HG03045 (cell line): Measurements from ENCODE around the gene RERE.

Source experiments
- ATAC-seq: cut with Tn5 transposase; IDR thresholded peaks from one replicate; pipeline ENCODE4 v1.9.1; 2021; ENCODE audit warnings: mild to moderate bottlenecking, moderate library complexity; ENCODE audit not compliant: unreplicated experiment

The RERE gene

DNA sequence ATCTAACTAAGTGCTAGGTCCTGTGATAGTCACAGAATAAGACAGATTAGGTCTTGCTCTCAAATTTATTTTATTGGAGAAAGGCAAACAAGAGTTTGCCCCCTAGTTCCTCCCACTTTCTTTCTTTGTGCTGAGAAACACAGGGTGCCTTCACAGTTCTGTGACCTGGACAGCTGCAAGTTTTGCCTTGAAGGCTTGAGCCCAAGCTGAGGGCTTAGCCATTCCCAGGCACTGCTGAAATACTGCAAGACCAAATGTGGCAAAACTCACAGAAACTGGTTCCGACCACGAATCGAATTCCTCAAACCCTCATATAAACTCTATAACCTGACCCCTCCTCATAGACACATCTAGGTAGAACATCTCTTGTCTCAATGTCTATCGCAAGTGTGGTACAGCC lies 227.9 kb downstream of the RERE start:
- ATAC-seq: no peak

DNA sequence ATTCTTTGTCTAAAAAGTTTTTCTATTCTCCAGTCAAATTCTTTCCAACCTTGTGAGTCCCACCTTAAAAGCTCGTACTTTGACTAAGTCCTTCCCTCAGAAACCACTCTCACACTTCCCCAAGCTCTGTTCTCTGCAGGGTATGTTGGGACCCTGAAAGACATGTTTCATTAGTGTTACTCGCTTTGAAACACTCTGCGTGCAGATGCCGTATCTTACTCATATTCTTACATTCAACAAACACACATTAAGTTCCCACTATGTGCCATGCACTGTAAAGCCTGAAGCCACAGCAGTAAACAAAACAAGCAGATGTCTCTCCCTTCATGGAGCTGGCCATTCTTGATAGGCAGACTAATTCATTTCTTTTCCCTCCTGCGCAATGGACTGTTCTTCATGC lies 229.7 kb downstream of the RERE start:
- no peak for ATAC-seq

GRCh38 chr1:8586438-8586837 lies 231.0 kb downstream of the RERE start:
- no peak for ATAC-seq

GRCh38 chr1:8584316-8584715 lies 233.1 kb downstream of the RERE start:
- no peak for ATAC-seq

DNA sequence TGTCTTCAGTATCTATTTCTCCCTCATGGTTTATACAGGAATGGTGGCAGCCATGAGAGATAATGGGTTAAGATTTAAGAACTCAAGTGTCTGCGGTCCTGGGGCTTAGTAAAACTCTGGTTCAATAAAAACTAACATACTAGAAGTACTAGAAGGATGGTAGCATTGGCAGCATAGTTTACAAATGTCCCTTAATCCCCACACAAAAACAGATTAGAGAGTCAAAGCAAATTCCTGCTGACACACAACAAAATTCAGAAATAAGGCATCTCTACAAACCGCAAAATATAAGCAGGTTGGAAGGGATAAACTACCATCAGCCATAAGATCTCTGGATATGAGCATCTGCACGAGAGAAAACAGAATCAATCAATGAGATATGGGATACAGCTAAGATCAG lies 234.4 kb downstream of the RERE start:
- no peak for ATAC-seq

DNA sequence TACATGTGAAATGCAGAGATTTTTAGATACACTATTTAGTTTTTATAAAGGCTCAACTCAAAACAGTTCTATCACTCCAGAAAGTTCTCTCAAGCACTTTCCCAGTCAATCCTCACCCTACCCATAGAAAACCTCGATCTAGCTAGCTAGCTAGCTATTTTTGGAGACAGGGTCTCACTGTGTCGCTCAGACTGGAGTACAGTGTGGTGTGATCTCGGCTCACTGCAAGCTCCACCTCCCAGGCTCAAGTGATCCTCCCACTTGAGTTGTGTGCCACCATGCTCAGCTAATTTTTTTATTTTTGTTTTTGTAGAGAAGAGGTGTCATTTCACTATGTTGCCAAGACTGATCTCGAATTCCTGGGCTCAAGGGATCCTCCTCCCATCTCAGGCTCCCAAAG lies 236.9 kb downstream of the RERE start:
- no peak for ATAC-seq

DNA sequence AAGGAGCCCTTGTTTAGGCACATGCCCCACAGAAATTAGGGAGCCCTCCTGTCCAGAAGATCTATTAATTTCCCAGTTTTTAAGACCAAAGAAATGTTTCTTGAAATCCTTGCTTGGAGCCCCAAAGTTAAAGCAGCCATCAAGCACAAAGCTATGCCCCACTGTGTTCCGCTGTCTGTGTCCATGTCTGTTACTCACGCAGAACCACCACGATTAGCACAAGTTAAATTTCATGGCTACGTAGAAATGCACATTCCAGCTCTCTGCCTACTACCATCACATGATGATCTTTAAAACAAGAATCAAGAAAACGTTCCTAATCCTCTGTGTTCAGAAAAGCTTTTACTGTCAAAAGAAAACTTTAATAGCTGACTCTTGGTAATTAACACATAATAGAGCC lies 238.5 kb downstream of the RERE start:
- no peak for ATAC-seq

GRCh38 chr1:8578132-8578877 lies 239.1 kb downstream of the RERE start:
- ATAC-seq: no peak

GRCh38 chr1:8574985-8575384 lies 242.5 kb downstream of the RERE start:
- ATAC-seq: no peak

GRCh38 chr1:8572106-8572505 lies 245.3 kb downstream of the RERE start:
- no peak for ATAC-seq

GRCh38 chr1:8571200-8571984 lies 246.0 kb downstream of the RERE start:
- no peak for ATAC-seq

- ATAC-seq: no peak
Observed at GRCh38 chr1:8570465-8570864, 247.0 kb downstream of the RERE start.

GRCh38 chr1:8569242-8569641 lies 248.2 kb downstream of the RERE start:
- no peak for ATAC-seq

DNA sequence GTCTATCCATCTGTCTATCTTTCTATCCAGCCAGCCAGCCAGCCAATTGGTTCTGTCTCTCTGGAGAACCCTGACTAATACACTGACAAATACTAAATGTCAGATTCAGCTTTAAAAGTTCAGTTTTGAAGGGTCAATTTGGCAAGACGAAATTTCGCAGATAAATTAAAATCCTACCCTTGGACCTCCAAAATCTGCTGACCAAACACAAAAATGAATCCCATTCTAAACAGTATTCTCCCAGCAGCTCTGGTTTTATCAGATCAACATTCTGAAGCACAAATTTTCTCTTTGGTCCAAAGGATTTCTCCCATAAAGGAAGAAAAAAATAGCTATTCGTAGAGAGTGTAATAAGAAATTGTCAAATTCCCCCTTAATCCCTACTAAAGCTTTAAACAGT lies 248.6 kb downstream of the RERE start:
- no peak for ATAC-seq

DNA sequence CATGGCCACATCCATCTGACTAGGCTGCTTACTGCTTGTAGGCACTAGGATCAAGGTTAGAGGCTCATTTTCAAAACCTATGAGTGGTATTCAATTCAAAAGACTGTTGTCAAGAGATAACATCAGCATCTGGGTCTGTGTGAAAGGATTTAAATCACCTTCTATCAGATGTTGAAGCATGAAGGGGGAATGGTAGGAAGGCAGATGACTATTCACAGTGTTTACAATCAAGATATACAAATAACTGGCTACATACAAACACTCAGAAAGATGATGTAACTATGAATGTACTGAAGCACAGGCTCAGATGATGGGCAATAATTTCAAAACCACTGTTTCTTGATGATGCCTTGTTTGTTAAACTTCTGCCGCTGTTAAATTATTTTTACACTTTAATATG lies 250.3 kb downstream of the RERE start:
- ATAC-seq: no peak

DNA sequence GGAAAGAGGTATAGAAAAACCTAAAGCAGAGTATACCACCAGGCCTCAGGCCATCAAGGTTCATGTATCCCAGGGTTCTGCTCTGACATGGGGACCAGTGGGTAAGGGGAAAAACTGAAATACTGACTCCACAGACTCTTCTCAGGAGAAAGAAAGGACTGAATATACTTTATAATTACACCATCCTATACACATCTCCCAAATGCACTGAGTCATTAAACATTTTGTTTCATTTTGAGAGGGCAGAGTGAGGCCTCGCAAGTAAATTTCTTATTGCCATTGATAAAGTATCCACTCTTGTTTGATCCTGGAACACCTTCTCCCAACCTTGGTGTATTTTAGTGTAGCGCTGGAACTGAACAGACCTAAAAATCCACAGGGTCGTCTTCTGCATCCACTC lies 251.6 kb downstream of the RERE start:
- ATAC-seq: no peak

- no peak for ATAC-seq
Observed at GRCh38 chr1:8563944-8564537, 253.4 kb downstream of the RERE start.

DNA sequence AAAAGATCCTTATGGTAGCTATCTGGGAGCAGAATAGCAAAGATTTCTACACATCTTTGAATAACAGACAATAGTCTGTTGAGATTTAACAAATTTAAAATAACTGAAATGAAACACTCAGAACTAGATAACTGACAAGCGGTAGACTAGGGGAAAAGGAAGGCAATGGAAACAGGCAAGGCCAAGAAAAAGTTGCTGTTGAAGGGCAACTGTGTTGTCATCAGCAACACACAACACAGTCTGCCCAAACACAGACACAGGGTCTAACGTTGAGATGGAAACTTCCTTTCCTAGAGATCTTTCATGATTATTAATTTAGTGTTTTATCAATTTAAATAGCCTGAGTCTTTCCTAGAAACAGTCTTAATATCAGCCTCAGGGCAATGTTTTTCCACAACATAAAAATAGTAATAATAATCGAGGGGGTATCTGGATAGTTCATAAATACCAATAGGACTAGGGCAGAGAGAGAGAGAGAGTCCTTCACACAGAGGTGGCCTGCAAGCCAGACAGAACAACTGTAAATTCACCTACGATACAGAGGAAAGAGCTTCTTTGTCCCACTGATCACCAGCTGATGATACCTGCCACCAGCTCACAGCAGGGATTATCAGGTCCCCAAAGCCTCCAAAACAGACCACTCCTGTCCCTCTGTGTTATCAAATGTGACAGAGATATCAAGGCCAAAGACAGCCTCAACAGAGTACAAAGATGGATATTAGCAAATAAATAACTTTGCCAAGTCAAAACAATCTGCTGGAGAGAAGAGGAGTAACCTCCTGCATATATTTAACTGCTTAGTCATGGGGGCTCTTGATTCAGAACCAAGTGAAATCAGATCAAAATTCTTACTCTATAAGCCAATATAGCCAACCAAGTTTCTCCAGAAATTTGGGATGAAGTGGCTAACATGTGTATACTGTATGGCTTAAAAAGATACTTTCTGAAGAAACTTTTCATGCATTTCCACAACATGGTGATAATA lies 254.3 kb downstream of the RERE start:
- no peak for ATAC-seq

- ATAC-seq: no peak
Observed at GRCh38 chr1:8562222-8562621, 255.2 kb downstream of the RERE start.

GRCh38 chr1:8560611-8561544 lies 256.6 kb downstream of the RERE start:
- ATAC-seq: no peak
